Glutamatergic neuron (in vitro differentiated cells): ENCODE measurements around the gene KRCC1. TPM values are rescaled to one million over a fixed set of nuclear protein-coding genes. Genes with fewer than 3 reads are reported as not detected.

Experiments
- DNase-seq: peaks from one replicate; pipeline ENCODE4 v3.0.0; 2022
- H3K27ac Mint-ChIP-seq: one replicate; pipeline ENCODE4 v1.8.0; 2020; ENCODE audit warnings: mild to moderate bottlenecking, mixed read lengths, inconsistent platforms; ENCODE audit not compliant: unreplicated experiment
- H3K27me3 Mint-ChIP-seq: one replicate; pipeline ENCODE4 v1.8.0; 2020; ENCODE audit warnings: mild to moderate bottlenecking, moderate library complexity, mixed read lengths, inconsistent platforms; ENCODE audit not compliant: unreplicated experiment
- H3K36me3 Mint-ChIP-seq: one replicate; pipeline ENCODE4 v1.8.0; 2020; ENCODE audit warnings: mild to moderate bottlenecking, mixed read lengths, inconsistent platforms; ENCODE audit not compliant: unreplicated experiment
- H3K4me1 Mint-ChIP-seq: one replicate; pipeline ENCODE4 v1.8.0; 2020; ENCODE audit warnings: mild to moderate bottlenecking, low read depth, mixed read lengths, inconsistent platforms; ENCODE audit not compliant: unreplicated experiment
- H3K4me3 Mint-ChIP-seq: one replicate; pipeline ENCODE4 v1.8.0; 2020; ENCODE audit warnings: mild to moderate bottlenecking, mixed read lengths, inconsistent platforms; ENCODE audit not compliant: unreplicated experiment
- H3K9me3 Mint-ChIP-seq: one replicate; pipeline ENCODE4 v1.8.0; 2020; ENCODE audit warnings: mild to moderate bottlenecking, moderate library complexity, mixed read lengths, inconsistent platforms; ENCODE audit not compliant: unreplicated experiment
- CTCF ChIP-seq: fragments of 200-600 bp; sonication (generic); IDR thresholded peaks from one replicate; pipeline ENCODE4 v1.5.0; 2021; ENCODE audit not compliant: partially characterized antibody, unreplicated experiment
- total RNA-seq: library from RNA; stranded (reverse); fragmentation: NEBNext Ultra II Directional; extraction: Animal tissue kit (Norgen Biotek cat#: 25700); gene quantifications from one replicate; pipeline ENCODE4 v1.2.1, GENCODE V29; 2021; ENCODE audit not compliant: unreplicated experiment

The KRCC1 gene
- total RNA-seq, 1 donor from 2014 or later, result 8.0 TPM

- H3K4me3 Mint-ChIP-seq, result no peak overlapping the region
- H3K9me3 Mint-ChIP-seq, result peaks cover 1% of the 10 kb centered on the region
- no peak for DNase-seq
- H3K36me3 Mint-ChIP-seq, result no peaks in the 10 kb centered on the region
- no peak overlapping the region for H3K27ac Mint-ChIP-seq
- no peak for TF ChIP-seq CTCF
- no peaks in the 10 kb centered on the region for H3K27me3 Mint-ChIP-seq
- no peaks in the 10 kb centered on the region for H3K4me1 Mint-ChIP-seq
Observed at GRCh38 chr2:88036606-88037005, 19.0 kb downstream of the KRCC1 start.

GRCh38 chr2:88036182-88036581, 19.4 kb downstream of the KRCC1 start:
- Mint-ChIP-seq H3K4me1 (no peaks in the 10 kb centered on the region), H3K27me3 (no peaks in the 10 kb centered on the region), H3K4me3 (no peak overlapping the region), H3K36me3 (no peaks in the 10 kb centered on the region), H3K27ac (no peak overlapping the region), H3K9me3 (peaks cover 1% of the 10 kb centered on the region)
- no peak for TF ChIP-seq CTCF
- no peak for DNase-seq

- Mint-ChIP-seq H3K4me3 (no peak overlapping the region), H3K36me3 (no peaks in the 10 kb centered on the region), H3K4me1 (no peaks in the 10 kb centered on the region), H3K27ac (no peak overlapping the region), H3K9me3 (no peaks in the 10 kb centered on the region), H3K27me3 (no peaks in the 10 kb centered on the region)
- no peak for DNase-seq
- TF ChIP-seq CTCF, result no peak
Observed at GRCh38 chr2:88032070-88032702, 23.4 kb downstream of the KRCC1 start.

- Mint-ChIP-seq H3K4me3 (no peak overlapping the region), H3K9me3 (no peaks in the 10 kb centered on the region), H3K36me3 (no peaks in the 10 kb centered on the region), H3K27me3 (no peaks in the 10 kb centered on the region), H3K4me1 (peaks cover 5% of the 10 kb centered on the region), H3K27ac (no peak overlapping the region)
- TF ChIP-seq CTCF, result no peak
- DNase-seq, result no peak
Observed at GRCh38 chr2:88028931-88029330, 26.7 kb downstream of the KRCC1 start.

GRCh38 chr2:88027697-88028389, 27.7 kb downstream of the KRCC1 start:
- H3K36me3 Mint-ChIP-seq, result no peaks in the 10 kb centered on the region
- H3K4me3 Mint-ChIP-seq, result no peak overlapping the region
- peaks cover 5% of the 10 kb centered on the region for H3K4me1 Mint-ChIP-seq
- peaks cover 1% of the 10 kb centered on the region for H3K27me3 Mint-ChIP-seq
- TF ChIP-seq CTCF, result no peak
- no peaks in the 10 kb centered on the region for H3K9me3 Mint-ChIP-seq
- H3K27ac Mint-ChIP-seq, result no peak overlapping the region
- no peak for DNase-seq
